CD4-positive, alpha-beta T cell treated with Interleukin-21 for 1 hour (primary cell): ENCODE data around the gene ILDR1.
A peak's percentile ranks its signal among the peaks of the same experiment; 100 is the strongest.

Experiments used
- DNase-seq: peaks from one replicate; pipeline ENCODE4 v3.0.0-alpha.2; 2020

Gene ILDR1

GRCh38 chr3:121992601-121993560 is 29.2 kb downstream of the ILDR1 start:
- DNase-seq, result no peak

- DNase-seq, result no peak
These were observed 32.1 kb downstream of the ILDR1 start for GRCh38 chr3:121989943-121990342.

GRCh38 chr3:121988146-121988545 is 33.9 kb downstream of the ILDR1 start:
- no peak for DNase-seq

- no peak for DNase-seq
These were observed 36.2 kb downstream of the ILDR1 start for GRCh38 chr3:121985846-121986245.

GRCh38 chr3:121981473-121981872 is 40.6 kb downstream of the ILDR1 start:
- DNase-seq, result no peak

- DNase-seq, result no peak
These were observed 41.6 kb downstream of the ILDR1 start for GRCh38 chr3:121980450-121980796.

GRCh38 chr3:121979734-121980449 is 42.2 kb downstream of the ILDR1 start:
- DNase-seq, result no peak

GRCh38 chr3:121979246-121979645 is 42.8 kb downstream of the ILDR1 start:
- DNase-seq, result no peak

GRCh38 chr3:121976727-121977126 is 45.3 kb downstream of the ILDR1 start:
- no peak for DNase-seq

GRCh38 chr3:121975702-121976302 is 46.2 kb downstream of the ILDR1 start:
- DNase-seq, result no peak

- no peak for DNase-seq
These were observed 47.4 kb downstream of the ILDR1 start for GRCh38 chr3:121974601-121975111.

- DNase-seq, result no peak
These were observed 52.0 kb downstream of the ILDR1 start for GRCh38 chr3:121970047-121970446.

GRCh38 chr3:121969631-121970030 is 52.4 kb downstream of the ILDR1 start:
- no peak for DNase-seq

- DNase-seq, result no peak
These were observed 58.4 kb downstream of the ILDR1 start for GRCh38 chr3:121963608-121964007.

- DNase-seq, result no peak
These were observed 59.6 kb downstream of the ILDR1 start for GRCh38 chr3:121962443-121962842.

GRCh38 chr3:121961283-121961682 is 60.8 kb downstream of the ILDR1 start:
- no peak for DNase-seq

- no peak for DNase-seq
These were observed 63.2 kb downstream of the ILDR1 start for GRCh38 chr3:121958801-121959200.

- DNase-seq, result peak; percentile 3
These were observed 64.2 kb downstream of the ILDR1 start for GRCh38 chr3:121957674-121958415.

GRCh38 chr3:121956363-121956762 is 65.7 kb downstream of the ILDR1 start:
- no peak for DNase-seq

GRCh38 chr3:121951291-121951919 is 70.6 kb downstream of the ILDR1 start:
- no peak for DNase-seq

- DNase-seq, result no peak
These were observed 73.4 kb downstream of the ILDR1 start for GRCh38 chr3:121948641-121949040.

- DNase-seq, result no peak
These were observed 78.6 kb downstream of the ILDR1 start for GRCh38 chr3:121943431-121943830.
